Psoas muscle (tissue), 8 donors: ENCODE results near the gene OSBPL3. TPM values are rescaled to one million over a fixed set of nuclear protein-coding genes. Genes with fewer than 3 reads are reported as not detected.
"Not testable (repeated sequence)": the region's sequence is repeated elsewhere in the genome, so short reads cannot be mapped to it uniquely, and the experiment has no call there.

ENCODE experiments used
- ATAC-seq, 4 donors: fragments of 200-7000 bp; cut with Tn5 transposase; one replicate each; pipeline ENCODE4 v1.9.1; 2020; ENCODE audit warnings: moderate library complexity in 3 of 4, mild to moderate bottlenecking in 2 of 4
- DNase-seq, 2 donors: peaks; one replicate each; pipeline ENCODE4 v3.0.0-alpha.2; 2020
- H3K27ac ChIP-seq: fragments of 200-600 bp; one replicate; pipeline ENCODE4 v1.8.0; 2022
- H3K27me3 ChIP-seq, 3 donors: fragments of 200-600 bp in 1 of 3; one replicate each; pipeline versions ENCODE4 v1.6.1 to v1.8.0; 2013 to 2022; ENCODE audit warnings: low read length in 2 of 3, mild to moderate bottlenecking in 2 of 3, moderate library complexity in 1 of 3; ENCODE audit not compliant: insufficient read depth in 3 of 3
- H3K36me3 ChIP-seq, 2 donors: fragments of 200-600 bp in 1 of 2; one replicate each; pipeline versions ENCODE4 v1.6.1 to v1.8.0; 2013 to 2022; ENCODE audit warnings: low read depth in 1 of 2, mild to moderate bottlenecking in 1 of 2, moderate library complexity in 1 of 2; ENCODE audit not compliant: insufficient read depth in 1 of 2
- H3K4me1 ChIP-seq: fragments of 200-600 bp; one replicate; pipeline ENCODE4 v1.8.0; 2022
- H3K4me3 ChIP-seq: fragments of 200-600 bp; one replicate; pipeline ENCODE4 v1.8.0; 2022; ENCODE audit warnings: mild to moderate bottlenecking
- H3K9me3 ChIP-seq: fragments of 200-600 bp; one replicate; pipeline ENCODE4 v1.8.0; 2022
- WGBS, 3 donors: extraction: QIAGEN DNeasy Blood & Tissue Kit; methylation state at CpG; one replicate each; pipeline versions ENCODE4 v1.1.6 to v1.1.7; 2013; 5-methylcytosine and 5-hydroxymethylcytosine counted together
- intact Hi-C, 2 donors: fragments of 100-400 bp; cut with DNase I; formaldehyde crosslinking; loops; one replicate each; pipeline versions ENCODE4 v1.11.0 to v1.14.2; 2022
- polyA plus RNA-seq, 3 donors: library from polyadenylated mRNA; stranded (reverse); fragments of 200-250 nt; gene quantifications; one replicate each; pipeline ENCODE4 v1.2.3, GENCODE V29; 2013
- total RNA-seq, 4 donors: library from RNA; stranded (reverse); fragmentation: NEBNext Ultra II Directional in 2 of 4; extraction: Animal tissue kit (Norgen Biotek cat#: 25700) in 2 of 4; gene quantifications; one replicate each; pipeline versions ENCODE4 v1.2.1 to v1.2.4, GENCODE V29; 2021 to 2023
- TF ChIP-seq, protein P1 (sequence below): fragments of 200-600 bp; IDR thresholded peaks from one replicate; pipeline ENCODE4 v1.8.0; 2022; ENCODE audit warnings: antibody characterized with exemption
- donor health status: healthy with polysubstance abuse.
- donor health status: DM: no; HTN: no; CAD: no; lungs with moderate emphysema.
- donor health status: Bipolar disorder and iron deficiency.
- donor health status: healthy.
- donor health status: DM: yes; HTN: yes; CAD: no.
- donor health status: DM: no; HTN: no; CAD: no.
- donor health status: DM: no; HTN: no; CAD: no.
- donor health status: DM: yes; HTN: yes; CAD: no.

OSBPL3 gene
- total and polyA plus RNA-seq, 7 donors = 1.9 to 8.7 (median 4.2) TPM

DNA sequence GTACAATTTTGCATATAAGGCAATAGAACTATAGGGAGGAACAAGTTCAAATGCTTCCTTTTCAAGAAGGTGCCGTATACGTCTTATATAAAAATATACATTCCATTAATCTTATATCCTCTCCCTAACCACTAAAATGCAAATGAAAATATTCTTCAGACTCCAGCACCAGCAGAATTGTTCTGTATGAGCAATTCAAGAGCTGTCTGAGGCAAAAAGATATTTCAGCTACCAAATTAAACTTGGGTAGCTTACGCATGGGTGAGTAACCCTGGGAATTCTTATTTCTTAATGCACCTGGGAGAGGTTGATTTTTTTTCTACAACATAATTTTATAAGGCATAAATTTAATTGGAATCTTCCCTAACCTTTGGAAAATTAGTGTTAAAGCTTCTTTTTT is 180.5 kb downstream of the OSBPL3 start:
- Histone ChIP-seq H3K27me3 (no peaks in the 10 kb centered on the region), H3K4me1 (no peaks in the 10 kb centered on the region), H3K36me3 (peaks cover 0 to 21% of the 10 kb centered on the region in 2 donors), H3K27ac (no peak overlapping the region), H3K4me3 (no peak overlapping the region), H3K9me3 (no peaks in the 10 kb centered on the region)
- WGBS, 3 donors = 93 to 99% (median 98%) methylated on average over 3 of the region's 3 CpGs
- TF ChIP-seq, protein P1, sequence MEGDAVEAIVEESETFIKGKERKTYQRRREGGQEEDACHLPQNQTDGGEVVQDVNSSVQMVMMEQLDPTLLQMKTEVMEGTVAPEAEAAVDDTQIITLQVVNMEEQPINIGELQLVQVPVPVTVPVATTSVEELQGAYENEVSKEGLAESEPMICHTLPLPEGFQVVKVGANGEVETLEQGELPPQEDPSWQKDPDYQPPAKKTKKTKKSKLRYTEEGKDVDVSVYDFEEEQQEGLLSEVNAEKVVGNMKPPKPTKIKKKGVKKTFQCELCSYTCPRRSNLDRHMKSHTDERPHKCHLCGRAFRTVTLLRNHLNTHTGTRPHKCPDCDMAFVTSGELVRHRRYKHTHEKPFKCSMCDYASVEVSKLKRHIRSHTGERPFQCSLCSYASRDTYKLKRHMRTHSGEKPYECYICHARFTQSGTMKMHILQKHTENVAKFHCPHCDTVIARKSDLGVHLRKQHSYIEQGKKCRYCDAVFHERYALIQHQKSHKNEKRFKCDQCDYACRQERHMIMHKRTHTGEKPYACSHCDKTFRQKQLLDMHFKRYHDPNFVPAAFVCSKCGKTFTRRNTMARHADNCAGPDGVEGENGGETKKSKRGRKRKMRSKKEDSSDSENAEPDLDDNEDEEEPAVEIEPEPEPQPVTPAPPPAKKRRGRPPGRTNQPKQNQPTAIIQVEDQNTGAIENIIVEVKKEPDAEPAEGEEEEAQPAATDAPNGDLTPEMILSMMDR = no peak
- DNase-seq = no peak
- intact Hi-C loops = no loop called here
- ATAC-seq = no peak

DNA sequence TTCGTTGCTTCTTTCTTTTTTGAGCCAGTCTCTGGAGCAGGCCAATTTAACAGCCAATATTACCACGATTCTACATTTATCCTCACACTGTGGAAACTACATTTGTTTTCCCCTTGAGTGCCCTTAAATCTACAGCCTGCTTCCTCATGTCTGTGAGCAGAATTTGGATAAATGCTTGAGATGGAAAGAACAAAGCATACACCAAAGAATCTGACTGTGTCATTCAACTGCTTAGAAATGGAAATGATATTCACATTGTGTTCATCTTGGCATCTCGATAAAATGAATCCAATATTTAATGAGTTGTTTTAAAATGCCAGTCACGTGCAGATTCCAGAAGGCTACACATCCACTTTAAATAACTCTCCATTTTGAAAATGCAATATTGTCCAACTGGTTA is 181.7 kb downstream of the OSBPL3 start:
- Histone ChIP-seq H3K36me3 (peaks cover 0 to 10% of the 10 kb centered on the region in 2 donors), H3K4me3 (no peak overlapping the region), H3K27ac (no peak overlapping the region), H3K4me1 (no peaks in the 10 kb centered on the region), H3K27me3 (no peaks in the 10 kb centered on the region), H3K9me3 (no peaks in the 10 kb centered on the region)
- no peak for ATAC-seq
- TF ChIP-seq, protein P1 = no peak
- 55 to 68% (median 59%) methylated on average over 4 of the region's 4 CpGs for WGBS, 3 donors
- intact Hi-C loops = no loop called here
- no peak for DNase-seq

DNA sequence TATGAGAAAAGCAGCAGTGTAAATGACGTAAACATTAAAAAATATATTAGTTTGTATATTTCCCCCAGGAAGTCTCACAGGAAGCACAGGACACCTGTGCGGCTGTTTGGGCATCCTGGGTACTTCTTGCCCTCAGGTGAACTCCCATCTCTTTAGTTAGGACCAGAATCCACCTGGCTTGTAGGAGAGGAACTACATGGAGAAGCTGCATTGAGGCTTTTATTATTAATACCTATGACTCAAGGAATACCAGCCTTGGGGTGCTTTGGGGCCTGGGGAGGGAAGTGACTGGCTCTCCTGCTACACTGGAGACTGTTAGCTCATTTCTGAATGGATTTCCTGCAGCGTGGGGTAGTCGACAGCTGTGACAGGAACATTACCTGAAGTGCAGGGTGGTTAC is 182.7 kb downstream of the OSBPL3 start:
- Histone ChIP-seq H3K9me3 (no peaks in the 10 kb centered on the region), H3K4me1 (no peaks in the 10 kb centered on the region), H3K27ac (no peak overlapping the region), H3K36me3 (no peaks in the 10 kb centered on the region), H3K4me3 (no peak overlapping the region), H3K27me3 (no peaks in the 10 kb centered on the region)
- ATAC-seq = peak in 1 of 4 donors; percentile 23
- intact Hi-C loops = no loop called here
- TF ChIP-seq, protein P1 = no peak
- no peak for DNase-seq
- WGBS, 3 donors = 88 to 93% (median 91%) methylated on average over 4 of the region's 4 CpGs

DNA sequence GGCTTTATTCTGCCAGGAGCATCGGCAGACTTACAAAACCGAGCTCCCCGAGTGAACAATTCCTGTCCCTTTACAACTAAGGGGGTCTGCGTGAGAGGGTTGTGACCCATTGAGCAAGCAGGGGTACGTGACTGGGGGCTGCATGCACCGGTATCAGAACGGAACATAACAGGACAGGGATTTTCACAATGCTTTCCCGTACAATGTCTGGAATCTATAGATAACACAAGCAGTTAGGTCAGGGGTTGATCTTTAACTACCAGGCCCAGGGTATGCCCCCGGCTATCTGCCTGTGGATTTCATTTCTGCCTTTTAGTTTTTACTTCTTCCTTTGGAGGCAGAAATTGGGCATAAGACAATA is 184.6 kb downstream of the OSBPL3 start:
- 94 to 98% (median 94%) methylated on average over 9 of the region's 9 CpGs for WGBS, 3 donors
- DNase-seq (no peak), ATAC-seq (no peak)
- Histone ChIP-seq H3K27me3 (no peaks in the 10 kb centered on the region), H3K4me1 (no peaks in the 10 kb centered on the region), H3K36me3 (no peaks in the 10 kb centered on the region), H3K9me3 (no peaks in the 10 kb centered on the region), H3K27ac (no peak overlapping the region), H3K4me3 (no peak overlapping the region)
- intact Hi-C loops = no loop called here
- TF ChIP-seq, protein P1 = no peak

DNA sequence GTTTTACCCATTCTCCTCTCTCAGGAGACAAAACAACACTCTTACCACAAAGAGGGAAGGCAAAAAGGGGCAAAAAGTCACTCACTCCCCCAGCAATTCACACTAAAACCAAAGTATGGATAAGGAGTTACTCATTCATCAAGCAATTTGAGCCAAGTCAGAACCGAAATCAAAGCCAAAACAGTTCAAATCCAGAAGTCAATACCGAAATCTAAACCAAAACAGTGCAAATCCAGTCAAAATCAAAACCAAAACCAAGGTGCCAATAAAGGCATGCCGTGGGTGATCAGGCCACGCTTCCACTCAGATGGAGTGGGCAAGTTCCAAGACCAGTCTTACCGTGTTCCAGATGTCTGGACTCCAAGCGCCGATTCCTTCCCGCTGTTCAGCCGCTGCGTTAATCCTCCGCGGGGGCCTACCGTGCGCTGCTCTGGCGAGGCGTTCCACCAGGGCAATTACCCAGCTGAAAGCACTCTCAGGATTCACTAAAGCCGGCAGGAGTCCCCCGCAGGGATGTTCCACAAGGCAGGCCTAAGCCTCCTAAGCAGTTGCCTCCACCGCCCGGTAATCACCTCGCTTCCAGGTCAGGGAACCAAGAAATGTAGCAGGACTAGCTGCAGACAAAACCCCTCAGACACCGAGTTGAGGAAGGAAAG is 185.1 kb downstream of the OSBPL3 start:
- not testable (repeated sequence) for ATAC-seq, H3K4me3 ChIP-seq

More for the DNA sequence above, 185.1 kb downstream of the OSBPL3 start:
- H3K9me3 ChIP-seq, intact Hi-C loops, H3K27ac ChIP-seq, H3K4me1 ChIP-seq, H3K27me3 ChIP-seq, H3K36me3 ChIP-seq, DNase-seq: not testable (repeated sequence)
- 92 to 94% (median 93%) methylated on average over 22 of the region's 22 CpGs for WGBS, 3 donors
